HG02981 (cell line): ENCODE data around the gene NTM.

Source experiments
- ATAC-seq: cut with Tn5 transposase; IDR thresholded peaks from one replicate; pipeline ENCODE4 v1.9.1; 2021; ENCODE audit warnings: mild to moderate bottlenecking, moderate library complexity; ENCODE audit not compliant: unreplicated experiment

The NTM gene

DNA sequence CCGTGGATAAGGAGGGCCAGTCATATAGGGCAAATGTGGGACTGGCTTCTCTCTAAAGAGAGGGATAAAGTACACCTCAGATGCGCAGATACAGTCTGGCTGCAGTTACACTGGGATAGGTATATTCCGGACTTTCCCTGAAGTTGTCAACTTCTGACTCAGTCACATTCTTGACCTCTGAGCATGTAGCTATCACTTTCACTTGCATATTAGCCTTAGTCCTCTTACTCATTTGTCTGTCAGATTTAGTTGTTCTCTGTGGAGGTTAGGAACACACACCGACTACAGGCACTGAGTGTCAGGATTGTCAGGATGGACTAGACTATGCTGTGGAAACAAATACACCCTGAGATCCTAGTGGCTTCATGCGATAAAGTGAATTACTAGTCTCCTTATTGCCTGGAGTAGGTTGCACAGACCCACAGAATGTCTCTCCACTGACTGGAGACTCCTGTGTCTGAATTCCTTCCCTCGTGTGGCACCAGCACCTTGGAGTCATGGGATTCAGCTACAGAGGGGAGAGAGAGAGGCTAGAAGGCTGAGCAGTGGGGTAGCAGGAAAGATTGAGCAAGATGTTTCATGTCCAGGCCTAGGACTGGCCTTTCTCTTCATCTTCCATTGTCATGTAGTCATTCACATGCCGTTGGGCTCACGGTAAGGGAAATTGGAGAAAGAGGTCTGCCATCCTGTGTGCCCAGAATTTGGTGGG, 654.3 kb downstream of the NTM start:
- no peak for ATAC-seq

DNA sequence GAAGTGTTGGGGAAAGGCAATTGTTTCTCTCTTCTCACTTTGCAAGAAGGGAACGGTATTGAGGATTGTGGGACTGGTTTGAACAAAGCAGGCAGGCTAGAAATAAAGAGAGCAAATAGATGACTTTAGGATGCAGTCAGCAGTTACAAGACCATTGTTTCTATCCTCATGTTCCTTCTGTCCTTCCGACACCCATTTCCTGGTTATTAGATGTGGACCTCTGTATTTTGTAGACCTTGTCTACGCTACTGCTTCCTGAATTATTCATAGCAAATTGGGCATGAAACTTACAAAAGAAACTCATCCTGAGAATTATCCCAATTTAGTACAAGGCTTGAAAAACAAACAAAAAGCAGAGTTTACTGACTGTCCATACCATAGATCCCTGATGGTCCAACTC, 656.3 kb downstream of the NTM start:
- no peak for ATAC-seq

GRCh38 chr11:132028380-132029240, 658.2 kb downstream of the NTM start:
- ATAC-seq: peak; percentile 87

GRCh38 chr11:132030896-132031295, 660.5 kb downstream of the NTM start:
- no peak for ATAC-seq

GRCh38 chr11:132032555-132032954, 662.1 kb downstream of the NTM start:
- ATAC-seq: no peak

DNA sequence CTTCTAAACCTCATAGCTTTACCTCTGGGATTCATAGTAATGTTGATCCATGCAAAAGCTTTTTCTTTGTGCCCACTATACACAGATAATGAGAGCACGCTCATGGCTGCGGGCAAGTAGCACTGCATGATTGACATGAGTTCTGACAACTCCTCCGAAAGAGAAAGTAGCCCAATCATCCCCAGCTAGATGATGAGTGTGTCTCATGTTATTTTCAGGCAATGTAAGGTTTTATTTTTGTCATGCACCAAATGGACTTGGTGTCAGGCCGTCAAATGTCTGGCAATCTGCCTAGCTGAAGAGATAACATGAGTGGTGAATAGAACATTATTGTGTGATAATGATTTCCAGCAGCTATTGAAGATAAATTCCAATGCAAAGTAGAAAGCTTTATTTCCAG, 662.6 kb downstream of the NTM start:
- no peak for ATAC-seq

DNA sequence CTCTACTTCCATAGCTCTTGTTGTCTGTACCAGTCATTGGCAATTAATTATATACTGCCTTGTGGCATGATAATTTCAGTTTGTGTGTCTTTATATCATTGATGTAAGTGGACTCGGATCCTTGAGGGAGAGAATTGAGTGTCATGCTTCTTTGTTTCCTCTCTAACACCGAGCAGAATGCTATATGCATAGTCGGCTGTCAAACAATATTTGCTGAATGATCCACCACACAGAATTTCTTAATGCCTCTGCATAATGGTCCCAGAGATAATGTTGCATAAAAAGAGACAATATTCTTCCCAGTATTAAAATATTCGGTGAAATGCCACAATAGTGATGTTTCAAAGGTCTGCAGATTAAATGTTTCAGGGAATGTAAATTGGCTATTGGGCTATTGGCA, 664.8 kb downstream of the NTM start:
- no peak for ATAC-seq

GRCh38 chr11:132035766-132036165, 665.4 kb downstream of the NTM start:
- no peak for ATAC-seq

DNA sequence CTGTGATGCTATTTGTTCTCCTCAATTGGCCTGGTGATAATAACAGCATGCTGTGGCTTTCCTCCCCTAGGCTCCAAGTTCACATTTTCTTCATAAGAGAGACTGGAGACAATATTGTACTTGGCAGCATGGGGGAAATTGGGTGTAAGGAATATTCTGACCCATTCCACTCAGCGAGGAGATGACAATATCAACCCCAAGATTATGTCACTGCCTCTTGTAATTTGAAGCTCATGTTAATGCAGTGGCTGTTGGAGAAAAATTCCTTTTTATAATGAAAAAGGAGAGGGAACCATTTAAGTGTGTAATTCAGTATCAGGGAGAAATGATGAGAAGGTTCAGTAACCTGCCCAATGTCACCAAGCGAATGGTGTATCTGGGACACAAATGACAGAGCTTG, 665.8 kb downstream of the NTM start:
- no peak for ATAC-seq

DNA sequence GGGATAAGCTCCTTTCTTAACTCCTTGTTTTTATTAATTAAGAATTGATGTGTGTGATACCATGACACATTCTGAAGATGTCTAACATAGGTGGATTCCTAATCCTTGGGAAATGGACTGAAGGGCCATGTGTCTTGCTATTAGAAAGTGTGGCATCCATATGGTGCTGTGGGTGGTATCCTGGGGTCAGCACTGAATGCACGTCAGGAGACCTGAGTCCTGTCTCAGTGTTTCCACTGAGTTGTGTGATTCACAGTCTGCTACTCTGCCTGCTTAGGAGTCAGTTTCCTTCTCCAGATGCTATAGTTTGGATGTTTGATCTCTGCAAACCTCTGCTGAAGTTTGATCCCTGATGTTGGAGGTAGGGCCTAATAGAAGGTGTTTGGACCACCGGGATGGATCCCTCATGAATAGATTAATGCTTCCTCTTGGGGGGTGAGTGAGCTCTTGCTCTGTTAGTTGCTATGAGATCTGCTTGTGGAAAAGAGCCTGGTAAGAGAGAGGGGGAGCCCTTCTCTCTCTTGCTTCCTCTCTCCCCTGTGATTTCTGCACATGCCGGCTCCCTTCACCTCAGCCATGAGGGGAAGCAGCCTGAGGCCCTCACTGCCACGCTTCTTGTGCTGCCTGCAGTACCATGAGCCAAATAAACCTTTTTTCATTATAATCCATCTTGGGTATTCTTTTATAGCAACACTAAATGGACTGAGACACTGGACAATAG, 666.5 kb downstream of the NTM start:
- no peak for ATAC-seq

GRCh38 chr11:132037467-132037862, 667.0 kb downstream of the NTM start:
- no peak for ATAC-seq

- no peak for ATAC-seq
Observed at GRCh38 chr11:132037956-132038355, 667.5 kb downstream of the NTM start.

GRCh38 chr11:132039521-132039920, 669.1 kb downstream of the NTM start:
- ATAC-seq: no peak

- no peak for ATAC-seq
Observed at GRCh38 chr11:132042296-132042695, 671.9 kb downstream of the NTM start.

DNA sequence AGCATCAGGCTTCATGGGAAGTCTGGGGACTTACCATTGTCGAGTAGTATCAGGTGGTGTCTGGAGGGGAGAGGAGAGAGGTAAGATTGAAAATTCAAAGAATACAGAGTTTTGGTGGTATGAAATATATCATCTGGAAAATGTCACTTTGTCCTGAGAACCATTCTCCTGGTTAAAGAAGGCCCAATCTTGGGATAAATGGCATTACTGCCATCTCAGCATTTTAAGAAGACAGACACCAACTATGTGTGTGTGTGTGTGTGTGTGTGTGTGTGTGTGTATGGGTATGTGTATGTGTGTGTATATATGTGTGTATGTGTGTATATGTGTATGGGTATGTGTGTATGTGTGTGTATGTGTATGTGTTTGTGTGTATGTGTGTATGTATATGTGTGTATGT, 673.3 kb downstream of the NTM start:
- ATAC-seq: no peak

GRCh38 chr11:132045107-132045506, 674.7 kb downstream of the NTM start:
- ATAC-seq: no peak

- ATAC-seq: no peak
Observed at GRCh38 chr11:132046288-132046865, 676.0 kb downstream of the NTM start.

GRCh38 chr11:132047167-132047566, 676.8 kb downstream of the NTM start:
- no peak for ATAC-seq

DNA sequence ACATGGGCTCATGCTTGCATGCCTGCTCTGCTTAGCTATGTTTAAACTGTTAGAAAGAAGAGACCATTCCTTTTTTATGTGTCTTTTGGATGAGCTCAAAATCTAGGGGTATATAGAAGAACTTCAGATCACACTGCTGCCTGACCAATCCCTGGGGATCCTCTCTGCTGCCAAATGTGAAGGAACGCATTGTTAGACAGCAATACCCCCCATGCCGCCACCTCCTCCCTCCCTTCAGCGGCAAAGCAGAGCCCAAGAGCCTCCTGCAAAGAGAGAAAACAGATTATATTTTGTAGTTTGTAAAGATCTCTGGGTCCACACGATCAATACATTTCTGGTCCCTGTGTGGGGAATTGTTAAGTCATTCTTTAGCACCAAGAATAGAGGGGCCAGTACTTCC, 677.6 kb downstream of the NTM start:
- no peak for ATAC-seq

GRCh38 chr11:132049205-132049604, 678.8 kb downstream of the NTM start:
- ATAC-seq: no peak

DNA sequence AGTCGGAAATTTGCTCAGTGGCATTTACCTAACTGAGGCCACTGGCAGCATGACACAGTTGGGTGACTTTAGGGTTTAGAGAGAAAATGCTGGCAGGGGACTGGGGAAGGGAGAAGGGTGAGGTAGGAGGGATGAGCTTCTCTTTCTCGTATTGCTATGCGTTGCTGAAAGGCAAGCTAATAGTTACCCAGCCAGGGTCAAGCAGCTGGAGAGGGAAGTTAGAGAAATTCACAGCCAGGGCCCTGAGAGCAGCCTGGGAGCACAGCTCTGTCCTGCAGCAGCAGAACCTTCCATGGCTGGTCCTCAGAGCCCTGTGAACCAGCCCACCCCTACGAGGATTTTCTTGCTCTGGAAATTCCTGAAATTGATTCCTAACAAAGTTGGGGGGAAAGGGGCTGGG, 679.6 kb downstream of the NTM start:
- no peak for ATAC-seq
